HUES64 (cell line): ENCODE results near the gene CFAP126.

Source experiments
- H3K27ac ChIP-seq: 2 replicates; pipeline ENCODE4 v1.7.0; 2013; ENCODE audit warnings: low read depth, low read length, inconsistent platforms
- H3K27me3 ChIP-seq: 2 replicates; pipeline ENCODE4 v1.6.1; 2013; ENCODE audit warnings: mild to moderate bottlenecking, low read length; ENCODE audit not compliant: insufficient read depth
- H3K36me3 ChIP-seq: 2 replicates; pipeline ENCODE4 v1.6.1; 2013; ENCODE audit warnings: mild to moderate bottlenecking, low read length; ENCODE audit not compliant: insufficient read depth
- H3K4me1 ChIP-seq: 2 replicates; pipeline ENCODE4 v1.6.1; 2013; ENCODE audit warnings: mild to moderate bottlenecking, low read length, moderate library complexity; ENCODE audit not compliant: insufficient read depth
- H3K4me3 ChIP-seq: 2 replicates; pipeline ENCODE4 v1.5.1; 2013; ENCODE audit warnings: mild to moderate bottlenecking, low read length, moderate library complexity
- H3K9ac ChIP-seq: 2 replicates; pipeline ENCODE4 v1.6.1; 2013; ENCODE audit warnings: mild to moderate bottlenecking, low read depth, low read length
- H3K9me3 ChIP-seq: 2 replicates; pipeline ENCODE4 v1.6.1; 2013; ENCODE audit warnings: low read depth, low read length; ENCODE audit not compliant: insufficient read depth
- WGBS: fragments of 150-250, 120-280 bp; methylation state at CpG from one replicate; pipeline ENCODE4 v1.1.7; 2013; ENCODE audit warnings: missing lambda C conversion rate; 5-methylcytosine and 5-hydroxymethylcytosine counted together

The CFAP126 gene

GRCh38 chr1:161379071-161379470 is 11.4 kb upstream of the CFAP126 start:
- H3K36me3 ChIP-seq: no peaks in the 10 kb centered on the region
- H3K27ac ChIP-seq: no peak overlapping the region
- WGBS: 93% methylated on average over 18 of the region's 18 CpGs
- H3K4me3 ChIP-seq: no peak overlapping the region
- H3K4me1 ChIP-seq: no peaks in the 10 kb centered on the region
- no peaks in the 10 kb centered on the region for H3K9me3 ChIP-seq
- H3K27me3 ChIP-seq: no peaks in the 10 kb centered on the region
- H3K9ac ChIP-seq: no peak overlapping the region

DNA sequence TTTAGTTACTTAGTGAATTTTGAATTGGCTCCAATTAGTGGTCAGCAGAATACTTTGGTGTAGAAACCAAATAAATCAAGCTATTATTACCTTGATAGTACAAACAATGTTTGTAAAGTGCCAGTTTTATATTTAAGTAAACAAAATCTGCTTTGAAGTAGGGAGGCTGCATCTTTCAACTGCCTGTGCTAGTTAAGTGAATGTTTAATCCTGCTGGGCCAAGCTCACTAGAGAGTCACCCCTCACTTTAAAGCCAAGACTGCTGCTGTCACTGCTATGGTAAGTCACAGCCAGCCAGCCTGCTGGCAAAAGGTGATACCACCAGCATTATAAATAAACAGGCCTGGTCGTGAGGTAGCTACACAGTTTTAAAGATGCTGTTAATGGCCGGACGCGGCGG is 10.3 kb upstream of the CFAP126 start:
- Histone ChIP-seq H3K4me1 (no peaks in the 10 kb centered on the region), H3K9me3 (no peaks in the 10 kb centered on the region), H3K4me3 (no peak overlapping the region), H3K27me3 (no peaks in the 10 kb centered on the region), H3K36me3 (no peaks in the 10 kb centered on the region), H3K9ac (no peak overlapping the region), H3K27ac (no peak overlapping the region)
- WGBS: 95% methylated on average over 5 of the region's 5 CpGs

DNA sequence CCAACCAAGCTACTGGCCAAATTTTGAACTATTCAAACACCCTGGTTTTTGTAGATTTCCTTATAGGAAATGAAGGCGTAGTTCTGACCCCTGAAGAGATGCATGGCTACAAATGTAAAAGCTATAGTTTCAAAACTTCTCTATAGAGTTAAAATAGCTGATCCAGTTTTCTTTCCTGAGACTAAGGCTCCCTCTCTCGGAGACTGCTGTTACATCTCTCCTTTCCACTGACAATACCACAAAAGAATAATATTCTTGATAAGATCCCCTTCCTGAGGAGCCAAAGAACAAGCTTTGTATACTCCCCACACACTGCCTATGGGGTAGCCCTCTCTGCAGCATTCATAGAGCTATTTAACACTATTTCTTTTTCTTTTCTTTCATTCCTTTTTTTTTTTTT is 6.7 kb upstream of the CFAP126 start:
- Histone ChIP-seq H3K9ac (no peak overlapping the region), H3K9me3 (no peaks in the 10 kb centered on the region), H3K27me3 (no peaks in the 10 kb centered on the region), H3K4me3 (no peak overlapping the region), H3K4me1 (no peaks in the 10 kb centered on the region), H3K27ac (no peak overlapping the region), H3K36me3 (no peaks in the 10 kb centered on the region)
- WGBS: 76% methylated on average over 2 of the region's 2 CpGs

DNA sequence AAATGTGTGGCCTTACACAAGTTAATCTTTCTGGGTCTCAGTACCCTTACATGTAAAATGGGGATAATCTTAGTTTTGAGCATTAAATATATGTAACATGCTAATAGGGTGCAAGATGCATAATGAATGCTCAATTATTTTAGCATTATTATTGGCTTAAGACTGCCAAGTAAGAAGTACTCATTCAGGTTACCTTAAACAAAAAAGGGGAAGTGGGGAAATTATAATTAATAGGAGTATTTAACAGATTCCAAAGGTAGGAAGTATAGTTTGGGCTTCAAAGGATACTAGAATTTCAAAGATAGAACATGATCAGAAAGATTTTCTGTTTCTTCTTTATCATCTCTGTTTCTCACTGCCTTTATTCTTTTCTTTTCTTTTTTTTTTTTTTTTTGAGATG is 5.8 kb upstream of the CFAP126 start:
- no peaks in the 10 kb centered on the region for H3K27me3 ChIP-seq
- H3K27ac ChIP-seq: no peak overlapping the region
- H3K4me3 ChIP-seq: no peak overlapping the region
- no peak overlapping the region for H3K9ac ChIP-seq
- H3K9me3 ChIP-seq: no peaks in the 10 kb centered on the region
- no peaks in the 10 kb centered on the region for H3K4me1 ChIP-seq
- no peaks in the 10 kb centered on the region for H3K36me3 ChIP-seq

- Histone ChIP-seq H3K27ac (no peak overlapping the region), H3K4me1 (peaks cover 7% of the 10 kb centered on the region), H3K9ac (no peak overlapping the region), H3K9me3 (no peaks in the 10 kb centered on the region), H3K36me3 (peaks cover 26% of the 10 kb centered on the region), H3K4me3 (no peak overlapping the region), H3K27me3 (no peaks in the 10 kb centered on the region)
These were observed 2.5 kb downstream of the CFAP126 start for GRCh38 chr1:161365207-161365606.

- Histone ChIP-seq H3K9me3 (no peaks in the 10 kb centered on the region), H3K4me3 (no peak overlapping the region), H3K9ac (no peak overlapping the region), H3K4me1 (peaks cover 7% of the 10 kb centered on the region), H3K27me3 (no peaks in the 10 kb centered on the region), H3K27ac (no peak overlapping the region), H3K36me3 (peaks cover 26% of the 10 kb centered on the region)
These were observed 3.3 kb downstream of the CFAP126 start for GRCh38 chr1:161364332-161364731.

GRCh38 chr1:161359291-161359690 is 8.4 kb downstream of the CFAP126 start:
- H3K27ac ChIP-seq: no peak overlapping the region
- no peaks in the 10 kb centered on the region for H3K27me3 ChIP-seq
- H3K9me3 ChIP-seq: no peaks in the 10 kb centered on the region
- no peak overlapping the region for H3K4me3 ChIP-seq
- no peaks in the 10 kb centered on the region for H3K4me1 ChIP-seq
- H3K9ac ChIP-seq: no peak overlapping the region
- peaks cover 20% of the 10 kb centered on the region for H3K36me3 ChIP-seq

DNA sequence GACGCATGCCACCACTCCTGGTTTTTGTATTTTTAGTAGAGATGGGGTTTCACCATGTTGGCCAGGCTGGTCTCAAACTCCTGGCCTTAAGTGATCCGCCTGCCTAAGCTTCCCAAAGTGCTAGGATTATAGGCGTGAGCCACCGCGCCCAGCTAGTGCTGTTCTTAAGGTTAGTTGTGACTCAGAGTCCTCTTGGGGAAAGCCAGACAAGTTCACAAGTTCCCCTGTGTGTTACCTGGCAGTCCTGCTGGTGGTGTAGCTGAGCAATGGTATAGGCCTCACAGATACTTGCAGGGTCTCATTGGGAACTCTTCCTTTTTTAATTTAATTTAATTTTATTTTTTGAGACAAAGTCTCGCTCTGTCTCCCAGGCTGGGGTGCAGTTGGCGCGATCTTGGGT is 10.6 kb downstream of the CFAP126 start:
- H3K27me3 ChIP-seq: no peaks in the 10 kb centered on the region
- H3K9me3 ChIP-seq: no peaks in the 10 kb centered on the region
- 94% methylated on average over 8 of the region's 8 CpGs for WGBS
- H3K27ac ChIP-seq: no peak overlapping the region
- H3K4me3 ChIP-seq: no peak overlapping the region
- peaks cover 12% of the 10 kb centered on the region; the same call in 1 of the 2 replicates for H3K36me3 ChIP-seq
- no peak overlapping the region for H3K9ac ChIP-seq
- no peaks in the 10 kb centered on the region for H3K4me1 ChIP-seq

GRCh38 chr1:161351482-161351881 is 16.2 kb downstream of the CFAP126 start:
- no peak overlapping the region for H3K27ac ChIP-seq
- H3K4me3 ChIP-seq: no peak overlapping the region
- WGBS: 100% methylated on average over 1 of the region's 1 CpG
- H3K27me3 ChIP-seq: no peaks in the 10 kb centered on the region
- no peaks in the 10 kb centered on the region for H3K9me3 ChIP-seq
- H3K9ac ChIP-seq: no peak overlapping the region
- H3K36me3 ChIP-seq: peaks cover 17% of the 10 kb centered on the region
- no peaks in the 10 kb centered on the region for H3K4me1 ChIP-seq

DNA sequence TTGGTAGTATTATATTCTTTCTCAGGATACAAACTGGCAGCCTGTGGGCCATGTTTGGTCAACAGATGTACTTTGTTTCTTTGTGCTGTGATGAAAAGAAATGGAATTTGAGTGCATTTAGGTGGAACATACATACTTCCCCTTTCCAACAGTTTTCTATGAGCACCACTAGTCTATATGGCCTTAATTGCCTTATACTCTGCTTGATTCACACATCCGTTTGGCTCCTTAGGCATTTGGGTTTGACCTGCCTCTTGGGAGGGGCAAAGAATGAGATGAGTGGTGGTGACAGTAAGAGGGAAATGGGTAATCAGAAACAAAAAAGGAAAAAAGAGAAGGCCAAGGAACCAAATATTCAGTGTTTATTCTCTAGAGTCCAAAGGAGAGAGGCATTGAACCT is 17.0 kb downstream of the CFAP126 start:
- 87% methylated on average over 1 of the region's 1 CpG for WGBS
- no peaks in the 10 kb centered on the region for H3K9me3 ChIP-seq

GRCh38 chr1:161342821-161343220 is 24.9 kb downstream of the CFAP126 start:
- Histone ChIP-seq H3K27me3 (no peaks in the 10 kb centered on the region), H3K9ac (no peak overlapping the region), H3K4me3 (no peak overlapping the region), H3K9me3 (no peaks in the 10 kb centered on the region), H3K4me1 (no peaks in the 10 kb centered on the region), H3K36me3 (peaks cover 65% of the 10 kb centered on the region), H3K27ac (no peak overlapping the region)
- 93% methylated on average over 5 of the region's 5 CpGs for WGBS

More for the DNA sequence above, 17.0 kb downstream of the CFAP126 start:
- Histone ChIP-seq H3K4me1 (no peaks in the 10 kb centered on the region), H3K9ac (no peak overlapping the region), H3K4me3 (no peak overlapping the region), H3K27me3 (no peaks in the 10 kb centered on the region), H3K36me3 (peaks cover 17% of the 10 kb centered on the region), H3K27ac (no peak overlapping the region)

- H3K36me3 ChIP-seq: peaks cover 63% of the 10 kb centered on the region
- WGBS: 94% methylated on average over 1 of the region's 2 CpGs
- H3K4me3 ChIP-seq: no peak overlapping the region
- no peaks in the 10 kb centered on the region for H3K4me1 ChIP-seq
- no peaks in the 10 kb centered on the region for H3K9me3 ChIP-seq
- H3K27ac ChIP-seq: no peak overlapping the region
- H3K27me3 ChIP-seq: no peaks in the 10 kb centered on the region
- no peak overlapping the region for H3K9ac ChIP-seq
These were observed 25.5 kb downstream of the CFAP126 start for GRCh38 chr1:161342177-161342576.
